Erythroblast (primary cell): ENCODE results near the gene APOF.

Experiments
- GATA1 ChIP-seq: IDR thresholded peaks from 2 replicates; pipeline ENCODE4 v1.6.1; 2011; ENCODE audit warnings: low read depth, mild to moderate bottlenecking, control low read depth, low read length, moderate library complexity
- POLR2A ChIP-seq: IDR thresholded peaks from 2 replicates; pipeline ENCODE4 v1.6.1; 2011; ENCODE audit warnings: mild to moderate bottlenecking, low read length

DNA sequence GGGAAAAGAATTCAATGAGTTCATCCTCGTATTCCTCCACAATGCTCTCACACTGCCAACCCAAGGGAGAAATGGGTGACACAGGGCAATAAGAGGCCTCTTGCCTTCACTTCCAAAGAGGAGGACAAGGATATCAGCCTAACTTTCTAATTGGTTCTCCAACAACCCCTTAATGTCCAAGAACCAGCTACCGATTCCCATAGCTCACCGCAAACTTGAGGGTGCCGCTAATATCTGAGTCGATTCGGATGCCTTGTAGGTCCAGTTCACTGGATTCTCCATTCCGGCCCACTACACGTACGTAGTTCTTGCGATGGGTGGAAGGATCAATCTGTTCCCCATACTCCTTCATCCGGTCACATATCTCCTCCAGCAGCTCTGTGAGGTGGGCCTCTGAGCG, 51.7 kb downstream of the APOF start:
- TF ChIP-seq POLR2A (no peak), GATA1 (no peak)
